ENCODE measurements around the gene UHRF1.
A peak's percentile ranks its signal among the peaks of the same experiment; 100 is the strongest.
"Not testable (repeated sequence)": the region's sequence is repeated elsewhere in the genome, so short reads cannot be mapped to it uniquely, and the experiment has no call there.

UHRF1 gene

GRCh38 chr19:4909156-4909896, at the start of gene UHRF1:
UHRF1 (plus strand) TSS chr19:4909501; CDS start chr19:4910886, 1,385 bp downstream.
- DNase-seq (ENCODE audit: extremely low read depth in 1 of 2, low read depth in 1 of 2) = peak; percentile 68 to 78

- DNase-seq (ENCODE audit: extremely low read depth in 1 of 2, low read depth in 1 of 2) = no peak
Observed at GRCh38 chr19:4859697-4860096, 49.6 kb upstream of the UHRF1 start.

GRCh38 chr19:4861147-4861546, 48.2 kb upstream of the UHRF1 start:
- no peak for DNase-seq (ENCODE audit: extremely low read depth in 1 of 2, low read depth in 1 of 2)

- peak in 1 of 2 donors; percentile 29 for DNase-seq (ENCODE audit: extremely low read depth in 1 of 2, low read depth in 1 of 2)
Observed at GRCh38 chr19:4866595-4867424, 42.5 kb upstream of the UHRF1 start.

GRCh38 chr19:4867534-4868285, 41.6 kb upstream of the UHRF1 start, which contains the start of gene PLIN3:
PLIN3 (minus strand) TSS chr19:4867667; CDS start chr19:4861394, 6,273 bp downstream.
- peak; percentile 81 to 91 for DNase-seq (ENCODE audit: extremely low read depth in 1 of 2, low read depth in 1 of 2)

- no peak for DNase-seq (ENCODE audit: extremely low read depth in 1 of 2, low read depth in 1 of 2)
Observed at GRCh38 chr19:4868286-4868834, 40.9 kb upstream of the UHRF1 start.

GRCh38 chr19:4870025-4870700, 39.1 kb upstream of the UHRF1 start:
- no peak for DNase-seq (ENCODE audit: extremely low read depth in 1 of 2, low read depth in 1 of 2)

GRCh38 chr19:4871711-4872110, 37.6 kb upstream of the UHRF1 start:
- no peak for DNase-seq (ENCODE audit: extremely low read depth in 1 of 2, low read depth in 1 of 2)

GRCh38 chr19:4873930-4874329, 35.4 kb upstream of the UHRF1 start:
- no peak for DNase-seq (ENCODE audit: extremely low read depth in 1 of 2, low read depth in 1 of 2)

GRCh38 chr19:4877753-4878490, 31.4 kb upstream of the UHRF1 start:
- no peak for DNase-seq (ENCODE audit: extremely low read depth in 1 of 2, low read depth in 1 of 2)

GRCh38 chr19:4878491-4878968, 30.8 kb upstream of the UHRF1 start:
- DNase-seq (ENCODE audit: extremely low read depth in 1 of 2, low read depth in 1 of 2) = no peak

- DNase-seq (ENCODE audit: extremely low read depth in 1 of 2, low read depth in 1 of 2) = no peak
Observed at GRCh38 chr19:4879041-4879440, 30.3 kb upstream of the UHRF1 start.

- not testable (repeated sequence) for DNase-seq (ENCODE audit: extremely low read depth in 1 of 2, low read depth in 1 of 2)
Observed at GRCh38 chr19:4882874-4883273, 26.4 kb upstream of the UHRF1 start.

GRCh38 chr19:4884993-4885392, 24.3 kb upstream of the UHRF1 start:
- DNase-seq (ENCODE audit: extremely low read depth in 1 of 2, low read depth in 1 of 2) = not testable (repeated sequence)

- DNase-seq (ENCODE audit: extremely low read depth in 1 of 2, low read depth in 1 of 2) = not testable (repeated sequence)
Observed at GRCh38 chr19:4887803-4888202, 21.5 kb upstream of the UHRF1 start.

- DNase-seq (ENCODE audit: extremely low read depth in 1 of 2, low read depth in 1 of 2) = no peak
Observed at GRCh38 chr19:4889034-4889815, 20.1 kb upstream of the UHRF1 start.

- DNase-seq (ENCODE audit: extremely low read depth in 1 of 2, low read depth in 1 of 2) = no peak
Observed at GRCh38 chr19:4891066-4891465, 18.2 kb upstream of the UHRF1 start.

- not testable (repeated sequence) for DNase-seq (ENCODE audit: extremely low read depth in 1 of 2, low read depth in 1 of 2)
Observed at GRCh38 chr19:4892962-4893361, 16.3 kb upstream of the UHRF1 start.

- no peak for DNase-seq (ENCODE audit: extremely low read depth in 1 of 2, low read depth in 1 of 2)
Observed at GRCh38 chr19:4896372-4896771, 12.9 kb upstream of the UHRF1 start.
